GM18507 (cell line): ENCODE measurements around the gene TGM4.
"Not testable (repeated sequence)": the region's sequence is repeated elsewhere in the genome, so short reads cannot be mapped to it uniquely, and the experiment has no call there.

Experiments
- DNase-seq: peaks from one replicate; pipeline ENCODE4 v3.0.0; 2011; ENCODE audit warnings: low read depth; ENCODE audit not compliant: insufficient read length; ENCODE audit errors: extremely low spot score
- FAIRE-seq: peaks from 2 replicates; lab custom pipeline; 2011; peaks lifted over from hg19 to GRCh38; lab: Jason Lieb, UNC

TGM4 gene

GRCh38 chr3:44874308-44874707 lies at the start of gene TGM4:
Gene TGM4 (plus strand): TSS chr3:44874608. CDS start chr3:44874679, 71 bp downstream.
- FAIRE-seq, result no peak
- DNase-seq, result no peak

DNA sequence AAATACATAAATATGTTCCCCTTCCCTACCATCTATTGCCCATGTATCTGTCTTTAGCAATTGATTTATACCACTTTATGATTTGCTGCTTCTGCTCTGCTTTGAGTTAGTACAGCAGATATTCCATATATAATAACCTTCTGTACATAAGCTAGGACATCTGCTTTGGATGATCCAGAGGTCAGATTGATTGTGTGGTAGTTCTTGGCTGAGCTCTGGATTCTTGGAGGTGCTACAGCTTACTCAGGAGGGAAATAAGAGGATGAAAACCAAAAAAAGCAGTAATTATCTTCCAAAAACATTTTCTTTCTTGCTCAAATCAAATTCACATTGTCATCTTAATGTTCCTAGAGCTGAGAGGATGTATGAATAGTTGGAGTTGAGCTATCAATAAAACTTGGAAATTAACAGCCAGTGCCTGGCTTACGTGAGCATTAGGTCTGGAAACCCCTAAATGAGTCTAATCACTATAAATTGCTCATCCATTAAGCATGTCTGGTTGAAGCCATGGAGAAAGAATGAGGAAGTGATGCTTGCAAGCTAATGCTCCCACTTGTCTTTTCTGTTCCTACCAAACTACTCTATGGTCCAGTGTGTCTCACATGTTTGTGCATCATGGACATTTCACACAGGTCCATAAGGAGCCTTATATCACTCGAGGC lies 49.0 kb upstream of the TGM4 start:
- DNase-seq (no peak), FAIRE-seq (peak; percentile 42)

DNA sequence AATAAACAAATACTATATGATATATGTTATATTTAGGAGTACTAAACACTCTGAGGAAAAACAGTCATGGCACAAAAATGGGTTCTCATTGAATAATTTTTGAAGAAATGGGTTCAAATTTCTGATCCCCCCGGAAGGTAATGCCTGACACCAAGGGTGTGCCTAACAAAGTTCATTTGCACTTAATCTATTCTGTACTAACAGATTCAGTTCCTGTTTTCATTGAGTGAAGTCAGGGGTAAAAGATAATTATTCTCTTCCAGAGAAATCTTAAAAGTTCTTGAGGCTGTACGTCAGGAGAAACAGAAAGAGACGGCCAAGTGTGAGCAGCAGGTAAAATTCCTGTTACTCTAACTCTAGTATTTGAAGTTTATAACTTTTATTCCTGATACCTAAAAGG lies 47.2 kb upstream of the TGM4 start:
- no peak for DNase-seq
- no peak for FAIRE-seq

DNA sequence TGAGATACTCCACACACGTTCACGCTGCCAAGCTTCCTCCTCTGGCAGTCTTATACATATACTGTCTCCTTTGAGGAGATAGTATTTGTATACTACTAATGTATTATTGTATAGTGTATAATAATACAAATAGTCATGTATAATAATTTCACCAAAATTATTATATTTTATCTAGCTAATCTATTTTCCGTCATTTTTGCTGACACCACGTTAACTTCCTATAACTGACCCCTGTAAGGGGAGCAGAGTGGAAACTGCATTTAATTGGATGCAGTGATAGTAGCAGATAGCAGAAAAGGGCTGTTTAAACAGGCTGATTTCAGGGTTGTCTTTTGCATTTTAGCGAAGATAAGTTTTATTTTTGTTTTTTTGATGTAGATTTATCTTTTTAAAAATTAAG lies 43.2 kb upstream of the TGM4 start:
- FAIRE-seq (no peak), DNase-seq (no peak)

DNA sequence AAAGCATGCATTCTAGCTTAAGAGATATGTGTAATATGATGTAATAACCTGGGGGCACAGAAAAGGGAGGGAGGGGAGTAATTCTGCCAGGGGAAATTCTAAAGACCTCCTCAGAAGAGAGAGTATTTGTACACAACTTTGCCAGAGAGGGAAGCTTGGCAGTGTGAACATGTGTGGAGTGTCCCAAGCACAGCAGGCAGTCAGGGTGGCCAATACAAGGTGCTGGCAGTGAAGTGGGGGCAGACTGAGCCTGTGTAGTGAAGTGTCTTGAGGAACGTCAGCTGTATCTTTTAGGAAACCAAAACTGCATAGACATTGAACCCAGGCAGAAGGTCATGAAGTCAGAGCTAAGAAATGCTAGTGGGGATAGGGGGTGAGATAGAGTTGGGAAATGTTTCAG lies 42.4 kb upstream of the TGM4 start:
- no peak for FAIRE-seq
- DNase-seq, result no peak

DNA sequence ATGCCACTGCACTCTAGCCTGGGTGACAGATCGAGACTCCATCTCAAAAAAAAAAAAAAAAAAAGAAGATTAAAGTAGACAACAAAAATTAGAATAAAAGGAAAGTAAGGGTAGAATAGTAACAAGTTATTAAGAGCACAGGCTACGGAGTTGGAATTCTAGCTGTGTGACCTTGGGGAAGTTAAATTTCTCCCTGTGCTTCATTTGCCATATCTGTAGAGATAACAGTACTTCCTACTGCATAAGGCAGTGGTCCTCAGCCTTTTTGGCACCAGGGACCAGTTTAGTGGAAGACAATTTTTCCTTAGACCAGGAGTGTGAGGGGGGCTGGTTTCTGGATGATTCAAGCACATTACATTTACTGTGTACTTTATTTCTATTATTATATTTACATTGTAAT lies 41.4 kb upstream of the TGM4 start:
- no peak for DNase-seq
- FAIRE-seq, result no peak

GRCh38 chr3:44833394-44833793 lies 41.0 kb upstream of the TGM4 start:
- DNase-seq, result no peak
- no peak for FAIRE-seq

DNA sequence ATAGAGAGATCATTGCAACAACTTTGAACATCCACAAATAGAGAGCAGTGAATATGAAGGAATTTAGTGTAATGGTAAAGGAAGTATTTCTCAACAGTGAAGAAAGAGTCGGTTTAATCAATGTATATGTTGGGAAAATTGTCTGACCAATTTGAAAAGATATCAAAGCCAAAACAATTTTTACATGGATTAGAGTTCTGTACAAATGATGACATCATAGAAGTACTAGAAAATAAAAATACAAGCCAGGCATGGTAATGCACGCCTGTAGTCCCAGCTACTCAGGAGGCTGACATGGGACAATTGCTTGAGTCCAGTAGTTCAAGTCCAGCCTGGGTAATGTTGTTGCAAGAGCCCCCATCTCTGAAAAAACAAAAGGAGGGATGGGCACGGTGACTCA lies 38.7 kb upstream of the TGM4 start:
- DNase-seq (no peak), FAIRE-seq (no peak)

DNA sequence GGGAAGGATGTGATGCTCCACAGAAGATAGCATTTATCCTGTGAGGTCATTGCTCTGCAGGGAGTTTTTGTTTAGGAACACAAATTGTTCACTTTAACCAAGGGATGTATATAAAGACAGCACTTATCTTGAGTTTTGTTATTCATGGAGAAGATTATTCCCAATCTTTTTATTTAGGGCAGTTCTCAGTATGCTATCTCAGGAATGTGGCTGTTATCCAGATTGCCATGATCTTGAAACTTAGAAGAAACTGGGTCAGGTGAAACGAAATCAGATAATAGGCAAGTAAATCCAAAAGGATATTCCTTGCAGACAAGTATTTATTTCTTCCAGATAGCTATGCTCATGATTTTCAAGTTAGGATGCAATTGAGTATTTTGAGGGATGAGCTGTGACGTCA lies 32.0 kb upstream of the TGM4 start:
- DNase-seq, result no peak
- FAIRE-seq, result no peak

- no peak for FAIRE-seq
Measured at GRCh38 chr3:44845528-44846520, 28.6 kb upstream of the TGM4 start.

GRCh38 chr3:44848634-44849033 lies 25.8 kb upstream of the TGM4 start:
- no peak for FAIRE-seq
- DNase-seq, result no peak

More at GRCh38 chr3:44845528-44846520, 28.6 kb upstream of the TGM4 start:
- DNase-seq, result no peak

- not testable (repeated sequence) for FAIRE-seq, DNase-seq
Measured at GRCh38 chr3:44856663-44857062, 17.7 kb upstream of the TGM4 start.

DNA sequence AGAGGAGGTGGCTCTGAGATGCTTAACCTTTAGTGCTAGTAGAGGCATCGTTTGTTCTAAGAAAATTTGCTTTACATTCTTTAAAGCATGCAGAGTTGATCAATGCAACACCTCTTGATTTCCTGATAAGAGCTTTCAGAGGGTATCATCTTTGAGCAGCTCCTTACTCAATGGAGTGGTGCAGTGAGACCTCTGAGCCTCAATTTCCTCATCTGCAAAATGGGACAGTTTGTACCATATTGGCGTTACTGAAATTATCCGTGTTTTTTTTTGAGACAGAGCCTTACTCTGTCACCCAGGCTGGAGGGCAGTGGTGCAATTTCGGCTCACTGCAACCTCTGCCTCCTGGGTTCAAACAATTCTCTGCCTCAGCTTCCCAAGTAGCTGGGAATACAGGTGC lies 14.3 kb upstream of the TGM4 start:
- FAIRE-seq, result no peak
- no peak for DNase-seq

DNA sequence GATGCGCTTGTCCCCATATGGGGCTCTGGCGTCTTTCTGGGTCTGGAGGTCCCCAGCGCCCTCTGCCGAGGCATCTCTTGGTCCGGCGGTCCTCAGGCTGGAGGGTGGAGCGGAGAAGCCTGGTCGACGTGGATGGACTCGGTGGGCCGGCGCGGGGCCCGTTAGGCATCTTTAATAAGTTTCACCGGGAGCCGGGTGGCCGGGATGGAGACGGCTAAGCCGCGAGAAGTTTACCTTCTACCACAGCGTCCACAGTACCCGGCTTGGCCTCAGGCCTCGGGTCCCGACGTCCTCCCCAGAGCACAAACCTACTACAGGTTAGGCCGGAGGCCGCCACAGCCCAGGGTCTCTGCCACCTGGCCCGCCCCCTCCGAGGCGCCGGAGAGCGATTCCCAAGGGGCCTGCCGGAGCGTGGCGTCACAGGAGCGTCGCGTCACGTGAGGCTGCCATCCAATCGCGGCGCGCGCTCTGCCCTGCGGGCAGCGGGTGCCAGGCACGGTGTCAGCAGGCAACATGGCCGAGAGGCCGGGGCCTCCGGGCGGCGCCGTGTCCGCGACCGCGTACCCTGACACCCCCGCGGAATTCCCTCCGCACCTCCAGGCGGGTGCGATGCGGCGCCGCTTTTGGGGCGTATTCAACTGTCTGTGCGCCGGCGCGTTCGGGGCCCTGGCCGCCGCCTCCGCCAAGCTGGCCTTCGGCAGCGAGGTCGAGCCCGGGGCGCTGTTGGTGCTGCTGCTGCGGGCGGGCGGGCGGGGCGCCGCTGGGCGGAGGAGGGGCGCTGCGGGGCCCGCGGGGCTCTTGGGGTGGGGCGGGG lies 12.8 kb upstream of the TGM4 start, which contains the start of gene TMEM42:
TMEM42 (plus strand) TSS at position 501 of the 814 bp plus-strand sequence; CDS start at position 514, 13 bp downstream.
- peak; percentile 84 for FAIRE-seq
- peak; percentile 95 for DNase-seq

- FAIRE-seq (peak; percentile 50), DNase-seq (peak; percentile 7)
Measured at GRCh38 chr3:44862226-44862637, 12.2 kb upstream of the TGM4 start.

- DNase-seq (no peak), FAIRE-seq (no peak)
Measured at GRCh38 chr3:44865272-44866035, 9.0 kb upstream of the TGM4 start.

DNA sequence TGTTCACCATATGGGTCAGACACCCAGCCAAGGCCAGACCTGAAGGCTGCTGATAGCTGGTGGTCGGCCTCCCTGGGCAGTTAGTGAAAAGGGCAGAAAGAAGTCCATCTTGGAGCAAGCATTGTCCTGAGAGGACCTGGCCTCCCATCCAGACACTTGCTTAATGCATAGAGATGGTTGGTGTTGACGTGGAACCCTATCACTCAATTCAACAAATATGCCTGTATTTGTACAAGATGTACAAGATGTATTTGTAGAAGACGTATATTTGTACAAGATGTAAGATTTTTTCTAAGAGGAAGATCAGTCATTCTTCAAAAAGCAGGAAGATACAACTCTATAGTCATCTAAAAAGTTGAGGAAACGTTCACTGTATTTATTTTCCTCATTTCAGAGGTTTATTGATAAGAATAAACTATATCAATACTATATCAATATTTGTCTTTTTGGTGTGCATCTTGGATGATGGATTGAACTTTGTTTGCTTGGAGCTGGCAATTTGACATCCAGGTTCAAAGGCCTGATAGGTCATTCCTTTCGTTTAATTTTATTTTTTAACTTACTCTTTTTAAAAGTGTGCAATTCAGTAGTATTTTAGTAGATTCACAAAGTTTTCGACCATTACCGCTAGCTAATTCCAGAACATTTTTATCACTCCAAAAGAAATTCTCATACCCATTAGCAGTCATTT lies 6.8 kb upstream of the TGM4 start:
- DNase-seq (no peak), FAIRE-seq (no peak)

DNA sequence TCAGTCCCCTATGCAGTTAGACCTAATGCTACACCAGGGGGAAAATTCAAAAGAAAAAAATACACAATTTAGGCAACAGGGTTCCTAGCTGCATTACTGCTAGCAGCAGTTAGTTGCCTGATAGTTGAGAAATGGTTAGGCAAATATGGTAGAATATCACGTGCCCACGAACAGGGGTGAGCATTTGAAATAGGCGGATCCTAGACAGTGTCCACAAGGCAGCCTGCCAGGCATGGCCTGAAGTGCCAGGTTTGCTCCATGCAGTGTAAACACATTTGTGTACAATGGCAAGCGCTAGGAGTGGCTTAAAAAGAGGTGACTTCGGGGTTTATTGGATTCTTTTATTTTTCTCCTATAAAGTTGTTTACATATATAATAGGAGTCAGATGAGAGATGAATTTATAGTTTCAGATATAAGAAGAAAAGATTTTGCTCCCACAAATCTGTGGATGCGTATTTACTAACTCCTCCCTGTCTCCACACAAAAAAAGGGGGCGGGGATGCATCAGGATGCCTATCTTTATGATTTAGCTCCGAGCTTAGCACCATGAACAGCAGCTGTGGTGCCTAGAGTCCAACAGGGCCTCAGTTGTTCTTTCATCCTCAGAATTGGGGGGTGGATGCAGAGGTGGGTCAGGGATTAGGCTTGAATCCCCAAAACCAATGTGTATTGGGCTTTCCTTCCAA lies 3.9 kb upstream of the TGM4 start:
- FAIRE-seq (no peak), DNase-seq (no peak)
